ENCODE measurements around the gene SNAPC2.

SNAPC2 gene

GRCh38 chr19:7970716-7971448 is 50.7 kb downstream of the SNAPC2 start:
- no peak overlapping the region for H3K4me3 ChIP-seq (replicated peaks in 1 of 2; ENCODE audit: low read depth in 2 of 2, low read length in 2 of 2)
- peak; percentile 49 for DNase-seq (ENCODE audit: low read depth in 2 of 2)
- TF ChIP-seq CTCF (IDR thresholded peaks at IDR 0.05; ENCODE audit: low read depth, low read length), result peak; percentile 87

- no peak for DNase-seq (ENCODE audit: low read depth in 2 of 2)
- no peak for TF ChIP-seq CTCF (IDR thresholded peaks at IDR 0.05; ENCODE audit: low read depth, low read length)
Measured at GRCh38 chr19:7971553-7972520, 51.7 kb downstream of the SNAPC2 start.

More at GRCh38 chr19:7971553-7972520, 51.7 kb downstream of the SNAPC2 start:
- no peak overlapping the region for H3K4me3 ChIP-seq (replicated peaks in 1 of 2; ENCODE audit: low read depth in 2 of 2, low read length in 2 of 2)

Measured in cardiac fibroblast (primary cell).